ENCODE measurements around the gene ATXN7L2.

DNA sequence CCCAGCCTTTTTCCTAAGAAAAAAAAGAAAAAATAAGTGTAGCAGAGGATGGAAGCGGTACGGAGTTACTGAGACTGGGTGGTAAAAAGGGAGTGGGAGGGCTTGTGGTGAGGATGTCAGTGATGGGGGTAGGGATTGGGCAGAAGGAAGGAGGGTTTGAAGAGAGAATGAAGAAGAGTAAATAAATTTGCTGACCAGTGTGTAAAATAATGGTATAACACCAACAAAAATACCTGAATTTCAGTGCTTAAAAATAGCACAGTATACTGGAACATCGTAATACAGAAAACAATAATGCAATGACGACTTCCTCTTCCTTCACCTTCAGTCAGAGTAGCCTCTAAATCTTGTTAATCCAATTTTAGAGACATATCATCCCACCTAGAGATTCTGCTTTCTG lies 36.2 kb upstream of the ATXN7L2 start:
- TF ChIP-seq, protein P1, sequence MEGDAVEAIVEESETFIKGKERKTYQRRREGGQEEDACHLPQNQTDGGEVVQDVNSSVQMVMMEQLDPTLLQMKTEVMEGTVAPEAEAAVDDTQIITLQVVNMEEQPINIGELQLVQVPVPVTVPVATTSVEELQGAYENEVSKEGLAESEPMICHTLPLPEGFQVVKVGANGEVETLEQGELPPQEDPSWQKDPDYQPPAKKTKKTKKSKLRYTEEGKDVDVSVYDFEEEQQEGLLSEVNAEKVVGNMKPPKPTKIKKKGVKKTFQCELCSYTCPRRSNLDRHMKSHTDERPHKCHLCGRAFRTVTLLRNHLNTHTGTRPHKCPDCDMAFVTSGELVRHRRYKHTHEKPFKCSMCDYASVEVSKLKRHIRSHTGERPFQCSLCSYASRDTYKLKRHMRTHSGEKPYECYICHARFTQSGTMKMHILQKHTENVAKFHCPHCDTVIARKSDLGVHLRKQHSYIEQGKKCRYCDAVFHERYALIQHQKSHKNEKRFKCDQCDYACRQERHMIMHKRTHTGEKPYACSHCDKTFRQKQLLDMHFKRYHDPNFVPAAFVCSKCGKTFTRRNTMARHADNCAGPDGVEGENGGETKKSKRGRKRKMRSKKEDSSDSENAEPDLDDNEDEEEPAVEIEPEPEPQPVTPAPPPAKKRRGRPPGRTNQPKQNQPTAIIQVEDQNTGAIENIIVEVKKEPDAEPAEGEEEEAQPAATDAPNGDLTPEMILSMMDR (IDR thresholded peaks at IDR 0.05; ENCODE audit: control extremely low read depth in 1 of 3, insufficient read depth in 1 of 3, low read depth in 1 of 3, low read length in 3 of 3) = no peak
- no peak for TF ChIP-seq GABPA (IDR thresholded peaks at IDR 0.05; ENCODE audit: borderline replicate concordance, insufficient read depth, low read length)
- no peak for TF ChIP-seq YY1 (IDR thresholded peaks at IDR 0.05; ENCODE audit: low read depth, low read length)
- TF ChIP-seq TBP (IDR thresholded peaks at IDR 0.05; ENCODE audit: low read depth, low read length) = no peak
- no peak for TF ChIP-seq SIX5 (IDR thresholded peaks at IDR 0.05; ENCODE audit: low read depth, low read length)
- TF ChIP-seq RAD21 (IDR thresholded peaks at IDR 0.05 in 1 of 2, conservative IDR thresholded peaks at IDR 0.05 in 1 of 2; ENCODE audit: low read depth in 2 of 2, low read length in 2 of 2) = no peak
- no peak for TF ChIP-seq POLR2A (IDR thresholded peaks at IDR 0.05; ENCODE audit: control extremely low read depth in 1 of 2, low read depth in 2 of 2, low read length in 2 of 2)
